Measurements from ENCODE around the gene ETS1.

Gene ETS1

GRCh38 chr11:128567130-128567529, 20.2 kb downstream of the ETS1 start:
- DNase-seq (ENCODE audit: low spot score): no peak

DNA sequence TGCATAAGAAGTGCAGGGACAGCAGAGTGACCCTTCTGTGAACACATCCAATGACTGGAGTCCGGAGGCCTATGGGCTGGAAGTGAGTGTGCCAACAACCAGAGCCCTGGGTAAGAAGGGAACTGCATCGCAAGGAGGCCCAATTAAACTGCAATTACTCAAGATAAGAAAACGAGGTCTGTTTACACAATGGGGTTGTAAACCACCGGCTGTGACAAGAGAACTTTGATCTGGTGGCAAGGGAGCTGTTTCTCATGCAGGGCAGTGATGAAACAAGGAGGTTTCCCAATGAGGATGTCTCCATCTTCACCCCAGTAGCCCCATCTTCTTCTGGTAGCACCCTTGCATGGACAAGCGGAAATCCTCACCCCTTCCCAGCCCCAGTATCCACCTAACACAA, 21.5 kb downstream of the ETS1 start:
- DNase-seq (ENCODE audit: low spot score): no peak

DNA sequence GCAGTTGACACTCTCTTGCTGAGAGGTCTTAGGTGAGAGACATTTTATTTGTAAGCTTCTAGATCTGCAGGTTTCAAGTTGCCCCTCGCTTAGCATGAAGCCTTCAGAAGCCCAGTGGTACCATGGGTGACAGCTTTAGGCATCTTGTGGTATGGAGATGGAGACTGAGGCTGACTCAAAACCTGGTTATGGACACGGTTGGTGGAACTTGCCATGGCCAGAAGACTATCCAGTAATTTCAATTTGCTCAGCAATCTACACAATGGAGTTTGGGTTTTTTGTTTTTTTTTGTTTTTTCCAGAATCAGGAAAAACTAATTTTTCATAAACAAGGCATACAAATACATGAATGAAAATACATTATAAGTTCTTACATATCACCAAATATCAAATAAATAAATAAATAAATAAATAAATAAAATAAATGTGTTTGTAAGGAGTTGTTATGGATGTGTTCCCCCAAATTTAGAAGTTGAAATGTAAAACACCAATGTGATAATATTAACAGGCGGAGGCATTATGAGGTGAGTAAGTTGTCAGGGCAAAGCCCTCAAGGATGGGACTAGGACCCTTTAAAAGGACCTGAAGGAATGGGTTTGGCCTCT, 22.6 kb downstream of the ETS1 start:
- DNase-seq (ENCODE audit: low spot score): no peak

DNA sequence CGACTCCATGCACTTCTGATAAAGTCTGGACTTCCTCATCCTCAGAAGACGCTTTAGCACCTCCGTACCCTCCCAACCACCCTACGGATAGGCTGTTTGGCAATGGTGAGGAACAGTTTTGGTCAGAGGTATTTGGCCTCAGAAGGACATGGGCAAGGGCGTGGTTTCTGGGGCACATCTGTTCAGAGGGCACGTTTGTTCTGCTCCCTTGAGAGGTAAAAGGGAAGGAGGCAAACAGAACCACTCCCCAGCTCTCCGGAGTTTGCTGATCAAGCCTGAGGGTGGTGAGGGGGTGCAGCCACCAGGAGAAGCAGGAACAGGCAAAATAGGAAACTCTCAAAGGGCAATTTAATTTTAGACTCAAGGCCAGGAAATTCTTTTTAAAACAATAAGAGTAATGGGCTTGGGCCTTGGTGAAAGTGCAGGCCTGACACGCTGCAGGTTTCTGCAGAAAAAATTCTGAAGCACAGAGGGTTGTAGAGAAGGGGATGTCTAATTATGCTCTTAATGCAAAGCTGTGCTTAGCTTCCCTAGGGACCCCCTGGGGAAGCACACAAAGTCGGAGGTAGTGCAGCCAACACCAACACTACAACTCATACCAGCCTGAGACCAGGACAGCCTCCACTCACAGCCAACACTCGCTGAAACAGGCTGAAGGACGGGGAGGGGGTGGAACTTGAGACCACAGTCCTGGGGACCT, 23.3 kb downstream of the ETS1 start:
- no peak for DNase-seq (ENCODE audit: low spot score)

DNA sequence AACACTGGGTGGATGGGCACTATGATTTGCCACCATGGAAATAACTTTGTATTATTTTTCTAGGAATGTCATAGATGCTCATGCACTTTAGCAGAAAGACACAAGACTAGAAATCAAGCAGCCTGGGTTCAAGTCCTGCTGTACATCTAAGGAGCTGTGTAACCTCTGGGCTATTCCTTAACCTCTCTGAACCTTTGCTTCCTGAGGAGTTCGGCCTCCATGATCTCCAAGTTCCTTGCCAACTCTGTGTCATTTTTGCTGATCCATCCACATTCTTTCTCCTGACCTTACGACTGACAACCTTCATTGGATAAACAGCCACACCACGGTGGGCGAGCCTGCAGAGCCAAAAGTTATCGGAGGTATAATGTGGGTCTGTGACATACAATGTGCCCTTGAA, 24.1 kb downstream of the ETS1 start:
- DNase-seq (ENCODE audit: low spot score): no peak

DNA sequence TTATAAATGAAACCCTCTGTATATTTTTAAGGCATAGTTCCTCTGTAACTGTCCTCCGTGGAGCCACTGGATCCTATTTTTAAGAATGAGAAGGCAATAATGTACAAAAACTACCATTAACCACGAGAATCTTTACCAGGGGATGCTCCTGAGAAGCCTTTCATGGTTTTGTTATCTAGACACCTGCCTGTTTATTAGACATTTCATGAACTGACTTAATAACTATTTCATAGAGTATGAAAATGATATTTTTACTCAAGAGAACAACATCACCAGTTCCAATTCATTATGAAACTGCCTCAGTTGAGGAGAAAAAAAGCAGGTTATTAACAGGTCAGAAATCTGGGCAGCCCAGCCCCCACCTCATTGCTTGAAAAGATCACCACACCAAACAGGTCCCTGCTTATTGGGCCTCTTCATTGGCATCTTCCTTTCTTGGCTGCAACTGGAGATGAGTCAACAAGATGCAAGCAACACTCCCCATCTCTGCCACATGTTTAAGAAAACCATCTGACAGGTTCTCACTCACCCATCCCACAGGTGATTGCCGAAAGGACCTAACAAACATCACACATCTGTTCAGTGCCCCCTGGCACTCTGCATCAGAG, 27.8 kb downstream of the ETS1 start:
- DNase-seq (ENCODE audit: low spot score): no peak

GRCh38 chr11:128555606-128556005, 31.8 kb downstream of the ETS1 start:
- peak; percentile 20 for DNase-seq (ENCODE audit: low spot score)

- DNase-seq (ENCODE audit: low spot score): no peak
Observed at GRCh38 chr11:128553662-128554362, 33.5 kb downstream of the ETS1 start.

GRCh38 chr11:128552783-128553661, 34.3 kb downstream of the ETS1 start:
- DNase-seq (ENCODE audit: low spot score): no peak

DNA sequence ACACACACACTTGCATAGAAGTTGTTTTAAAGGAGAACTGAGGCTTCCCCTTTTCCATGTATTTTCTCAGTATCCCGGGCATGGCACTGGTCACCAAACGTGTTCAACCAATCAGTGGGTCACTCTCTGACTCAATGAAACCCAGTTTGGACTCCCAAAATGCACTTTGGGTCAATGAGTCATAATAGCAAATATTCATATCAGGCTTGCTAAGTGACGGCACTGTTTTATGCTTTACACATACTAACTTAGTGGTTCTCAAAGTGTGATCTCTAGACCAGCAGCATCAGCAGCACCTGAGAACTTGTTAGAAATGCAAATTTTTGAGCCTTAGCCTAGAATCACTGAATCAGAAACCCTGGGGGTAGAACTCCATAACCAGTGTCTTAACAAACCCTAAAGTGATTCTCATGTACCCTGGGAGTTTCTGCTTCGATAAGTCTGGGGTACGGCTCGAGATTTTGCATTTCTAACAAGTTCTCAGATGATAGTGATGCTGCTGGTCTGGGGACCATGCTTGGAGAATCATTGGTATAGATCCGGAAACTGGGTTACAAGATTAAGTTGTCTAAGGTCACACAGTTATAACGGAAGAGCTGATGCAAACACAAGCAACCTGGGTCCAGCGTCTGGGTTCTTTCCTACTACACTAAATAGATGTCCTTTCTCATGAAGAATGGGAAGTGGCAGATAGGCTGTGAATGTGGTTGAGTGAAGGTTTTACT, 35.6 kb downstream of the ETS1 start:
- peak; percentile 15 for DNase-seq (ENCODE audit: low spot score)

DNA sequence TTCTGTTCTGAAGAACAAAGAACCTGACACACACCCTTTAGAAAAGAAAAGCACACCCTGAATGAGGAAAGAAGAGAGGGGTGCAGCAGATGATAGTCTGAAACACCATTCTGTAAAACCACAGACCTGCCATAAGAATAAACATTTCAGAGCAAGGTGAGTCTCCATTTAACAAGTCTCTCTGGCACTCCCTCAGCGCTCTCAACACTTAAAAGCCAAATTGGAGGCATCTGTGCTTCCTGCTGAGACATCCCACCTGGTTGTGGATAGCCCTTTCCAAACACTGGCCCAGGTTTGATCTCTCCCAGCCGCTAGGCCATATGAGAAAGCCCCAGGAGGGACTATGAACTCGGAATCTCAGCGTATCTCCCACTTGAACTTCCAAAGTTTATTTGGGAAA, 36.3 kb downstream of the ETS1 start:
- no peak for DNase-seq (ENCODE audit: low spot score)

- no peak for DNase-seq (ENCODE audit: low spot score)
Observed at GRCh38 chr11:128550261-128550821, 37.0 kb downstream of the ETS1 start.

DNA sequence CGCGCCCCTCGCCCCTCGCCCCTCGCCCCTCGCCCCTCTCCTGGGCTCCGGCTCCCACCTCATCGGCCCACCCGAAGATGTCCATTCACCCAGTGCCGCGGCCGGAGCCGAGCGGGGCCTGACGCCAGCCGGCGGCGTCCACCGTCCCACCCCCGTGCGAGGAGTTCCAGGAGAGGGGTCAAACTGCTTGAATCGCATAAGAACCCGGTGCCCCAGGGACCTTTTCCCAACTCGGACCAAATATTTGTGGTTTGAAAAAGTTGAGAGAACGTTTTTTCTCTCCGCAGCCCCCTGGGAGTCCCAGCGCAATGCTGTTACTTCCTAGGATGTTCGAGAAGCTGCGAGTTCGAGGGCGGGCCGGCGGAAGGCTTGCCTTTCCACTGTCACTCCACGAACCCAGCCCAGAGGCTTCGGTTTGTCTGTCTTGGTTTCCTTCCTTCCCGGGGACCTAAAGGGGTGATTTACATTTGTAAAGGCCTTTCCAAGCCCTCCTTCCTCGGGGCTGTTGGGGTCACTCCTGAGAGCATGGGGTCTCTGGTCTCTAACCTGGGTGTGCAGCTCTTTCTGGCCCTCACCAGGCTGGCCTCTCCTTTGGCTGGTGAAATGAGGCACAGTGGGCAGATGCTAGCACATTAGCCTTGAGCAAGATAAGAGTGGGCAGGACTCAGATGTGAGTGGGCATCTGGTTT, 38.0 kb downstream of the ETS1 start:
- no peak for DNase-seq (ENCODE audit: low spot score)

DNA sequence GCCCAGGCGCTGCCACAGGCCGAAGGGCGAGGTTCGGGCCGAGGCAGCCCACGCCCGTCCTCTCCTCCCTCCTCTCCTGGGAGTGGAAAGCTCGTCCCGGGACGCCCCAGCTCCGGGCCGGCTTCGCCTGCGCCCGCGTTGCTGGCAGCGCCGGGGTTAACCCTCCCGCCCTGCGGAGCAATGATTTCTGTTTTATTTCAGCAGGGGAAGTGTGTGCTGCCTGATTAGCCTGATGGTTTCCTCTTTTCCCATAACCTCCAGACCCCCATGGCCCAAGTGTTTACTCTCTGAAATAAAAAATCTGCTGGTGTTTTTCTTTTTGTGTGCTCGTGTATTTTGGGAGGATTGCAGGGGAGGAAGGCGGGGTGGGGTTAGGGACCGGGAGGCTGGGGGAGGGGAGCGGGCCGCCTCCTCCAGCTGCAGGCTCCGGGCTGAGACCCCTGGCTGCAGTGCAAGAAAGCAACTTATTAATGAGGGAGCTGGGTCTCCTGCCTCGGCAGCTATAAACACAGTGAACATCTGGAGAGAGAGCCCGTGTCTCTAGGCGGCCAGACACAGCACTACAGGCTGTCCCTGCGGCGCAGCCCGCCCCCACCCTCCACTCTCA, 38.6 kb downstream of the ETS1 start:
- DNase-seq (ENCODE audit: low spot score): no peak

DNA sequence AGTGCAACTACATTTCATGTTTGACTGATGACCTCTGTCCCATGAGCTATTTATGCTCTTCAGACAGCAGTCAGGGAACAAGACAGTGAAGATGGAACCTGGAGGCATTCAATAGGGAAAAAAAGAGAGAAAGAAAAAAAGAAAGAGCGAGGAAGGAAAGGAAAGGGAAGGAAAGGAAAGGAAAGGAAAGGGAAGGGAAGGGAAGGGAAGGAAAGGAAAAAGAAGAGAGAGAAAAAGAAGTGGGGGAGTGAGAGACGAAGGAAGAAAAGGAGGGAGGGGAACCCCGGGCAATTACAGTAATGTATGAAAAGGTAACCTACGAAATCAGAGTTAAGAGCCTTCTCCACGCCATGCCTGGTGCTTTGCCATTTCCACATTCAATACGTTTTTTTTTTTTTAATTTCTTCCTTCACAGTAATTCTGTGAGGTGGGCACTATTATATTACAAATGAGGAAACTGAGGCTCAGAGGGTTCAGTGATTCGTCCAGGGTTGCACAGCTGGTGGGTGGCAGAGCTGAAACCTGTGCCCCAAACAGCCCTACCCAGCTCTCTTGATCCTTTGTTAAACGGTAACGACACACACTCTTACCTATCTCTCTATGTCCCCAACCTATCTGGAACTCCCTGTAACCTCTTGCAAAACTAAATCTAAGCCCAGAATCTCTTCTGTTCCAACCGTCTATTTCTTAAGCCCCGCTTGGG, 39.3 kb downstream of the ETS1 start:
- DNase-seq (ENCODE audit: low spot score): no peak

DNA sequence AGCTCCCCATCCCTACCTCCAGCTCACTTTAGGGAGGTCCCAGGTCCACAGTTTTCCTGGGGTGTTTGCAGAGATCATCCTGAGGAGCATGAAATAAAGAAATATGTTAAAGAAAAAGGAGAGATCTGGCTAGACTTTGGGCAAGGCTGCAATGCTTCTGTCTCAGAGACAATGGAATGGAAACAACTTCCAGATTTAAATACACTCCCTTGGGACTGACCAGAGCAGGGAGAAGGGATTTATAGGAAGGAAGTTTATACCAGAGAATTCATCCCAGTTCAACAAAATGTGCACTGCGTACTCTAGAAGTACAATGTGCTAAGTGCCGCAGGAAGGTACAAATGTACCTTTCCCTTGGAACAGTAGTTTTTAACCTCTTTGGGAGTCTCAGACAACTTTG, 40.4 kb downstream of the ETS1 start:
- no peak for DNase-seq (ENCODE audit: low spot score)

GRCh38 chr11:128544471-128545051, 42.8 kb downstream of the ETS1 start:
- DNase-seq (ENCODE audit: low spot score): no peak

- DNase-seq (ENCODE audit: low spot score): no peak
Observed at GRCh38 chr11:128540469-128540868, 46.9 kb downstream of the ETS1 start.

DNA sequence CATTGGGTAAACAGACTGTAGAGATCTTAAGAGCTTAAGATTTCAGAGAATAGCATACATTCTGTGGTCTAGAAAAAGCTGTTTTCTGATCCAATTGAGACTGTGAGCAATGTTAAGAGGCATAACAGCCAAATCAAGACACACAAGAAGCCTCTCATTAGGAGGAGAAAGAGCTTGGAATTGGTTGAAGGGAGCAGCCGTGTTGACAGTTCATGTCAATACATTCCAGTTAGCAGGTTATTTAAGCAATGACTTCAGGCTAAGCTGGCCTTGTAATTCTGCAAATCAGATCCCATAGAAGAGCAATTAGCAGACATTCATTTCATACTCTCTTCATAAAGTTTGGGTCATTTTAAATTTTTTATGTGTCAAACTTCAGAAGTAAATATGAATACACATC, 50.9 kb downstream of the ETS1 start:
- DNase-seq (ENCODE audit: low spot score): no peak
